GM19455 (cell line): ENCODE results near the gene CTNNA1.
"Not testable (repeated sequence)": the region's sequence is repeated elsewhere in the genome, so short reads cannot be mapped to it uniquely, and the experiment has no call there.

Experiments used
- ATAC-seq: cut with Tn5 transposase; IDR thresholded peaks from one replicate; pipeline ENCODE4 v1.9.1; 2021; ENCODE audit not compliant: unreplicated experiment

The CTNNA1 gene

GRCh38 chr5:138752951-138753793, at the start of gene CTNNA1:
Gene CTNNA1 (plus strand): TSS chr5:138753425. CDS start chr5:138781925, 28,500 bp downstream.
- peak; percentile 56 for ATAC-seq

DNA sequence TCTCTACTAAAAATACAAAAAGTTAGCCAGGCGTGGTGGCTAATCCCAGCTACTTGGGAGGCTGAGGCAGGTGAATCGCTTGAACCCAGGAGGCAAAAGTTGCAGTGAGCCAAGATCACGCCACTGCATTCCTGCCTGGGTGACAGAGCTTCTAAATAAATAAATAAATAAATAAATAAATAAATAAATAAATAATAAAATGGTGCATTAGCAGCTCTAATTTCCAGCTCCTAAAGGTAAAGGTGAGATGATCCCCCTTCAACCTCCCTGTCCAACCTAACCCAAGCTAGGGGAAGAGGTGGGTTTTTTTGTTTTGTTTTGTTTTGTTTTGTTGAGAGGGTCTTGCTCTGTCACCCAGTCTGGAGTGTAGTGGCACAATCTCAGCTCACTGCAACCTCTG, 49.4 kb upstream of the CTNNA1 start:
- ATAC-seq = not testable (repeated sequence)

- ATAC-seq = no peak
Measured at GRCh38 chr5:138705007-138705406, 48.2 kb upstream of the CTNNA1 start.

DNA sequence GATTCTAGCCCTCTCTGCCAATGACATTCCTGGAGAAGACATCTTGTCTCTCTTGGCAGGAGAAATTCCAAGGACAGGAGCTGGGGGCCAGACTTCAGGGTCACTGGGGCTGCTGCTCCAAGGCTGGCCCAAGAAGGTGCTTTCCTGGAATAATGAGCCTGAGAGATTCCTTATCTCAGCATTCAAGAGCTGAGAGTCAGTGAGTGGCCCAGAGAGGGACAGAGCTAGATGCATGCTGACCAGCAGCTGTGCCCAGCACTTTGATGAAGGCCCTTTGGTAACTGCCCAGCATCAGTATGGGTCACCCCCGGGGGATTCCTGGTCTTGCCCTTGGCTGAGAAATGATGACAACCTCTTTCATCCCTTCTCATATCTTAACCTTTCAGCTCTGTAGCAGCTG, 47.7 kb upstream of the CTNNA1 start:
- no peak for ATAC-seq

- no peak for ATAC-seq
Measured at GRCh38 chr5:138706655-138707480, 46.4 kb upstream of the CTNNA1 start.

DNA sequence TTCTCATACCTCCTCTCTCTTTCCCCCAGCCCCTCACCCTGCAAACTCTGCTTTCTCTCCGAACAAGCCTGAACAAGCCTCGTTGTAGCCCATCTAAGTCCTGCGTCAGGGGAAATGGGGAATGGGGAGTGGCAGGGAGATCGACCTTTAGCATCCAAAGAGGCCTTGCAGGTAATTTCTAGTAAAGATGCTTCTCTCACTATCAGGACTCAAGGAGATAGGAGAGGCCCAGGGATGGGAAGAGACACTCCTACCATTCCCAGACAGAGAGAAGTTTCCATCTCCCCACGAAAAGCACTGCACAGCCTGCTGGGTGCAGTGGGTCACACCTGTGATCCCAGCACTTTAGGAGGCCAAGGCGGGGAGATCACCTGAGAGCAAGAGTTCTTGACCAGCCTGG, 44.4 kb upstream of the CTNNA1 start:
- no peak for ATAC-seq

- ATAC-seq = no peak
Measured at GRCh38 chr5:138709202-138709601, 44.0 kb upstream of the CTNNA1 start.

DNA sequence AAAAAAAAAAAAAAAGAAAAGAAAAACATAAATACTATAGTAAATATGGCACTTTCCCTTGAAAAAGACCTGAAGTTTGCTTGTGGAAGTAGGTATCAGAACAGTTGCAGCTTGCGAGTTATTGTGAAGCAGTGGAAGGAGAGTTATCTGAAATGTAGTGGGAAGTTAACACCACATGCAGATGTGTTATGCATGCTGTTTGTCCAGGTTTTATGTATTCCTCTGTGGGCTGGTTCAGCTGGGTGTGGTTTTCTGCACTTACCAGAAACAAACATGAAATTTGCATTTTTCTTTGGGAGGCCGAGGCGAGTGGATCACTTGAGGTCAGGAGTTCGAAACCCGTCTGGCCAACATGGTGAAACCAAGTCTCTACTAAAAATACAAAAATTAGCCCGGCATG, 42.1 kb upstream of the CTNNA1 start:
- no peak for ATAC-seq

DNA sequence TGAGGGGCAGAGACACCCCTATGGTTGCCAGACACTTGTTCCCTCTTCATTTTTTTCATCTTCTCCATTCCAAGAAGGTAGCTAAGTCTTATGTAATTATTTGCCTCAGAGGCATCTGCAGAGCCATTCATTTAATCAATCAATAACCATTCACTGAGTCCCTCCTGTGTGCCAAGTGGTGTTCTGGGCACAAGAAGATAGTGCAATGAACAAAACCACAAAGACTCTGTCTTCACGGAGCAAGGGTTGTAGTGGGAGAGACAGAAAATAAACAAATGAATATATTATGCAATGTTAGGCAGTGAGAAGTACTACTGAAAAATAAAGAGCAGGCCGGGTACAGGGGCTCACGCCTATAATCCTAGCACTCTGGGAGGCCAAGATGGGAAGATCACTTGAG, 41.4 kb upstream of the CTNNA1 start:
- ATAC-seq = no peak

DNA sequence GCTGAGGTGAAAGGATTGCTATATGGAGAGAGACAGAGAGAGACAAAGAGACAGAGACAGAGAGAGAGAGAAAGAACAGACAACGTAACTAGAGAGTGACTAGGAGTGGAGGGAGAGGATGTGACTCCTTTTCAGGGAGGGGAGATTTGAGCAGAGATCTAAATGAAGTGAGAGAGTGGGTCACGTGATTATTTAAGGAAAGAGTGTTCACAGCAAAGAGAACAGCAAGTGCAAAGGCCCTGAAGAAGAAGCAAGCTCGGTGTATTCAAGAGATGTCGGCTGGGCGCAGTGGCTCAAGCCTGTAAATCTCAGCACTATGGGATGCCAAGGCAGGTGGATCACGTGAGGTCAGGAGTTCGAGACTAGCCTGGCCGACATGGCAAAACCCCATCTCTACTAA, 40.9 kb upstream of the CTNNA1 start:
- no peak for ATAC-seq

GRCh38 chr5:138712791-138713190, 40.4 kb upstream of the CTNNA1 start:
- no peak for ATAC-seq

- ATAC-seq = no peak
Measured at GRCh38 chr5:138713247-138713646, 40.0 kb upstream of the CTNNA1 start.

GRCh38 chr5:138714694-138715093, 38.5 kb upstream of the CTNNA1 start:
- ATAC-seq = no peak

DNA sequence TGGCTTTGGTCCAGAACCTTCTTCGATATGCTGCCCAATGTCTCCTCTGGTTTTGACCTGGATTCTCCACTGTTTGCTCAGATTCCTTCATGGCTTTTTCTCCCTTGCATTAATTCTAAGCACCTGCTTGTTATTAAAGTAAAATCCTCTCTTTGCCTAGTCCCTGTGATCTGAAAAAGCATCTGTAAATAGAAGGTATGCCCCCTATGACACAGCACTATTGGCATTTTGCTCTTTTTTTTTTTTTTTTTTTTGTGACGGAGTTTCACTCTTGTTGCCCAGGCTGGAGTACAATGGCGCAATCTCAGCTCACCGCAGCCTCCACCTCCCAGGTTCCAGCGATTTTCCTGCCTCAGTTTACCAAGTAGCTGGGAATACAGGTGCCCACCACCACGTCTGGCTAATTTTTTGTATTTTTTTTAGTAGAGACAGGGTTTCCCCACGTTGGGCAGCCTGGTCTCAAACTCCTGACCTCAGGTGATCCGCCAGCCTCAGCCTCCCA, 37.2 kb upstream of the CTNNA1 start:
- not testable (repeated sequence) for ATAC-seq

GRCh38 chr5:138716456-138716924, 36.7 kb upstream of the CTNNA1 start:
- ATAC-seq = no peak

DNA sequence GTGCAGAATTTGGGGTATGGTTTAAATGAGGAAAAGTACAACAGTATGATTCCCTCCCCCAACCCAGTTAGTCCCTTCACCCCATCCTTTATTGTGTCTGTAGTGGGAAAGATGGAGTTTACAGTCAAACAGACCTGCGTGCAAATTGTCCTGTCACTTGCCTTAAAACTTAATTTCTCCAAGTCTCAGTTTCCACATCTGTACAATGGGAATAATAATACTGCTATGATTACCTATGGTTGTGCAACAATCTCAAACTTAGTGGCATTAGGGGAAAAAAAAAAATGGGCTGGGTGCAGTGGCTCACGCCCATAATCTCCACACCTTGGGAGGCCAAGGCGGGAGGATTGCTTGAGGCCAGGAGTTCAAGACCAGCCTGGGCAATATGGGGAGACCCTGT, 35.8 kb upstream of the CTNNA1 start:
- ATAC-seq = no peak

DNA sequence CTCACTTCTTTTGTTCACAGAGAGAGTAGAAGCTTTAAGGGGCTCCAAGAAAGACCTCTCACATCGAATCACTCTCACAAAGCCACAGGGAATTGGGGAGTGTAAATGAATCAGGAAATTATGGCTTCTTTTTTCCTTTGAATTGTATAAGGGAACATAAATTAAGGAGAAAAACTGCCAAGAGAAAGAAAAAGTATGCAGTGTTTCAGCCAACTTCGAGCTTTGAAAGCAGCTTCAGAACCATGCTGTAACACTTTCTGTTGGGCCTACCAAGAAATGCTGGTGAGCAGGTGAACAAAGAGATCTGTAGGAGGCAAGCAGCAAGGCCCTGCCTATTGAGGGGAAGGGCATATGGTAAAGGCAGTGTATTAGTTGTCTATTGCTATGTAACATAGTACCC, 33.4 kb upstream of the CTNNA1 start:
- ATAC-seq = no peak

- no peak for ATAC-seq
Measured at GRCh38 chr5:138720840-138721239, 32.4 kb upstream of the CTNNA1 start.

- ATAC-seq = no peak
Measured at GRCh38 chr5:138721979-138722378, 31.2 kb upstream of the CTNNA1 start.

- ATAC-seq = no peak
Measured at GRCh38 chr5:138722544-138723177, 30.6 kb upstream of the CTNNA1 start.

DNA sequence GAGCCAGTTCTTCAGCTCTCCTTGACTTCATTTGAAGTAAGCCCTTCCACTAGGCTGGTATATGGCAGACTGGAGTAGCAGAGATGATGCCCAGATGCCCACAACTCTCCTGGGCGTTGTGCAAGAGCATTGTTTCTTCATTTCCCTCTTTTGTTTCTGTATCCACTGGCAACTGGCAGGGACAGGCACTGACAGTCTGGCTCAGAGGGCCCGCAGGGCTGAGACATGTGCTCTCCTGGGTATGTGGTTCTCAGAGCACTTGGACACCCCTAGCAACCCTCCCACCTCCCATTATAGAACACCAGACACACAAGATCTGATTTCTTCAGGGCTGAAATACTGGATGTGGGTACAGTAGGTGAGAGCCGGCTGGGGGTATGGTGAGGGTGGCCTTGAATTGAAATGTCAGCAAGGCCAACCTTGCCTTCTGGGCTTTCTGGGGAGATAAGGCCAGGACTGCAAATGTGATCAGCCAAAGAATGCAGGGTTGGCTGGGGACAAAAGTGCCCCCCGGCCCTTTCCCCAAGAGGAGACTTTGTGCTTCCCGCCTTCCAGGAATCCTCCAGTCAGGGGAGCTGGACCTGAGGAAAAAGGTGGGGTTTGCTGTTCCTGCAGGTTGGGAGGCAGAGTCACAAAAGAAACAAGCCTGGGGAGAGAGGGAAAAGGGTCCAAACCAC, 28.6 kb upstream of the CTNNA1 start:
- no peak for ATAC-seq
